Activated CD4-positive, alpha-beta T cell treated with anti-CD3 and anti-CD28 coated beads for 1 hour (primary cell): Measurements from ENCODE around the gene OSBPL7.

Source experiments
- DNase-seq: peaks from one replicate; pipeline ENCODE4 v3.0.0-alpha.2; 2020

OSBPL7 gene

GRCh38 chr17:47846716-47847340 is 25.2 kb upstream of the OSBPL7 start:
- DNase-seq: no peak

GRCh38 chr17:47845716-47846075 is 24.1 kb upstream of the OSBPL7 start:
- DNase-seq: no peak

- no peak for DNase-seq
Observed at GRCh38 chr17:47844814-47845715, 23.5 kb upstream of the OSBPL7 start.

- no peak for DNase-seq
Observed at GRCh38 chr17:47844227-47844626, 22.6 kb upstream of the OSBPL7 start.

GRCh38 chr17:47843391-47843730 is 21.8 kb upstream of the OSBPL7 start:
- DNase-seq: no peak

- no peak for DNase-seq
Observed at GRCh38 chr17:47841488-47842291, 20.1 kb upstream of the OSBPL7 start.

GRCh38 chr17:47840742-47841487 is 19.3 kb upstream of the OSBPL7 start, which contains the start of gene SCRN2:
TSS of gene SCRN2 (minus strand) at chr17:47841273. CDS start at chr17:47840843, 430 bp downstream.
- DNase-seq: peak; percentile 76

- no peak for DNase-seq
Observed at GRCh38 chr17:47840001-47840741, 18.6 kb upstream of the OSBPL7 start.

- no peak for DNase-seq
Observed at GRCh38 chr17:47839071-47839470, 17.5 kb upstream of the OSBPL7 start.

- DNase-seq: no peak
Observed at GRCh38 chr17:47838636-47839035, 17.0 kb upstream of the OSBPL7 start.

GRCh38 chr17:47837401-47838039 is 15.9 kb upstream of the OSBPL7 start:
- no peak for DNase-seq

GRCh38 chr17:47836601-47837000 is 15.0 kb upstream of the OSBPL7 start:
- no peak for DNase-seq

GRCh38 chr17:47834756-47835155 is 13.2 kb upstream of the OSBPL7 start:
- no peak for DNase-seq

GRCh38 chr17:47831934-47832327 is 10.3 kb upstream of the OSBPL7 start:
- DNase-seq: no peak

GRCh38 chr17:47831003-47831933 is 9.7 kb upstream of the OSBPL7 start, which contains the start of the genes LRRC46 and MRPL10:
TSS of gene LRRC46 (plus strand) at chr17:47831670. CDS start at chr17:47831990, 320 bp downstream.
TSS of gene MRPL10 (minus strand) at chr17:47831541. CDS start at chr17:47831511, 30 bp downstream.
- DNase-seq: peak; percentile 85

- no peak for DNase-seq
Observed at GRCh38 chr17:47830396-47831002, 8.9 kb upstream of the OSBPL7 start.

GRCh38 chr17:47829870-47830269 is 8.3 kb upstream of the OSBPL7 start:
- no peak for DNase-seq

- no peak for DNase-seq
Observed at GRCh38 chr17:47823519-47823918, 1.9 kb upstream of the OSBPL7 start.

GRCh38 chr17:47822785-47823184 is 1.2 kb upstream of the OSBPL7 start:
- no peak for DNase-seq

GRCh38 chr17:47821031-47821423 is 567 bp downstream of the OSBPL7 start:
- no peak for DNase-seq
